ENCODE measurements around the gene ARHGAP42.

Gene ARHGAP42

DNA sequence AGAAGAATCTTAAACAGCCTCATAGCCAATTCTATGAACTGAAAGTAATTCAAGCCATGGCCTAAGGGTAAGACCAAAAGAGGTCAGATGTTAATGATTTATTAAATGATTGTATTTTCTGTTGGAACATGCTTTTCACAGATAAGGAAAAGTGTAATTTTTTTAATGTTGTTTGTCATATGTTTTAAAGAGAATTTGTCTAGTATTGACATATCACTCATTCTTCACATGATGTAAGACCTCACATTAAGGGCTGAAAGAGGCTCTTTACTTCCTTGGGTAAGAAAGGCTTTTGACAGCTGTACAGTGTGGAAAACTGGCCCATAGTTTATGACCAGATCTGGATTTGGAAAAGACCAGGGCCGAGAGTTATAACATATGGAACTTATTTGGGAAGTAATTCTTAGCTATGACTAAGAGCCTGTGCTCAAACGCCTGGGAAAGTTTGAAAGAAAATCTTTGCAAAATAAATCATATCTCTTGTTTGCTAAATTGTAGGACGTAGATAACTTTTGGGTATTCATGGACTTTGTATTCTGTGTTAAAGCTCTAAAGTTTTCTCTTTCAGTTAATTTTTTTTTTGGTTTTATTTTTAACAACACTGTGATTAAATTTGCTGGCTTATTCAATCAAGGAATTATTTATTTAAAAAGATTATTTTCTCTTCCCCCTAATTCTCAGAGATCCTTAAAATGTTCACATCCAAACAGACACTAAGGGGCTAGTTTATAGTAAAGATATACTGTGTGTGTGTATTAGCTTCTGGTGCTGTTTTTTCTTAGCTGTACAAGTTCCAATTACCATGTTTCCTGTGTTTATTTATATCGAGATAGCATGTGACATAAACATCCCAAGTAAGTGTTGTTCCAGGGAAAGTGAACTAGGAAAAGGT lies 162.2 kb downstream of the ARHGAP42 start:
- no peak for DNase-seq

DNA sequence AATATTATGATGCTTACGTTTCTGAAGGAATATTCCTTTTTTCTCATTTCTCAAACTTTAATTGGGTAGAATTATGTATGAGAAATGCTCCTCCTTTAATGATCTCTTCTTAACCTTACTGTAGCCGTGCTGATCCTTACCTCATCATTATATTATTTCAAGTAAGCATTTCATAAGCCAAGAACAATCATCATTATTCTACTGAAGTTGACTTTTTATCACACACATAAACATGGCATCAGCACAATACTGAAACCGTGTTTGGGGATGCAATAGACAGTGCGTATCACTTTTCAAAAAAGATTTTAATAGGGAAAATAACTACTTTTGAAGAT lies 162.8 kb downstream of the ARHGAP42 start:
- no peak for DNase-seq

DNA sequence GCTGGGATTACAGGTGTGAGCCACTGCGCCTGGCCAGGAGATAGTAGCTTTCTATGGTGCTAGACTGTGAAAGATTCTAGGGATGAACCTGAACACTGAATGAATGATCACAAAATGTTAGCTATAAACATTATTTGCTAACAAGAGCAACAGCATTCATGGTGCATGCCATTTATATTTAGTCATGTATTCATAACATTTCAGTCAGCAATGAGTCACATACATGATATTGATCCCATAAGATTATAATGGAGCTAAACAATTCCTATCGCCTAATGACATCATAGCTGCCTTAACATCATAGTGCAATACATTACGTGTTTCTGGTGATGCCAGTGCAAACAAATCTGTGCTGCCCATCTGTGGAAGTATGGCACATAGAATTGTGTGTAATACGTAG lies 164.1 kb downstream of the ARHGAP42 start:
- DNase-seq = no peak

DNA sequence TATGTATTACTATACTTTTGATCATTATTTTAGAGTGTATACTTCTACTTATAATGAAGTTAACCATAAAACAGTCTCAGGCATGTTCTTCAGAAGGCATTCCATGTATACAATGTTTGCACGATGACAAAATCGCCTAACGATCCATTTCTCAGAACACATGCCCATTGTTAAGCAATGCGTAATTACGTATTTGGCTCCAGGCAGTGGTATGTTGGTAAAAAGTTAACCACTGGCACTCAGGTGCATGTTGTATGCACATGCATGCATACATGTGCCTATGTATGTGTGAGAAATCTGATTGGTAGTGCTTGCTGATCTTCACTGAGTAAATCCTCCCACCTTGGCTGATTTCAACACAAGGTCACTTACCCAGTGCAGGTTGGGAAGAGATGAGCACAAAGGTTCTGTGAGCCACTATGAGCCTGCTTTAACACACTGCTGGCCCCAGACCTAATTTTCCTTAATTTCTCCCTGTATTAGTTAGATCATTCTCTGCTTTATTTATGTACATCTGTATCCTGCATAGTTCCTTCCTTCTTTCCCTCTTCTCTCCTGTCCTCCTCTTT lies 164.6 kb downstream of the ARHGAP42 start:
- no peak for DNase-seq

DNA sequence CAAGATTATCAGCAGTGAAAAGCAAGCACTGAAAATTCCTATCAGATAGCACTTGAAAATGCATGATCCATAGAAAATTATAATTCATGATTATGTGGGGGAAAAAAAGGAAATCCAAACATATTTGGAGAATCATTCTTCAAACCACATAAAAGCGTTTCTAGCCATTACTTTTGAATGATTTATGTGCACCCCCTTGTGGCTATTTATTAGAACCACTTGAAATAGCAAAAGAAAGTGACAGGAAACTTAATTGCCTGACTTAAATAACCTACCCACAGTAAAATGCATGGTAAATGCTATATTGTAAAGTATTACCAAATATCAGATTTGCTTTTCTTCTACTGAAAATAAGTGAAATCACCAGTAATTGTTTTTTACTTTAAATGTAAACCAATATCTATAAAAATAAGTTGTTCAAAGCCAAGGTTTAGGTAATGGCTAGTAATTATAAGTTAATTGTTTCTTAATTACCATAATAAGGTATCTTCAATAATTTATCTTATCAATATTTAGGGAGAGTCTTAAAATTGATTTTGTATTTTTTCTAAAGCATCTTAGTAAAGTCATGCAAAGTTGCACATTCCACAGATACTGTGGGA lies 168.5 kb downstream of the ARHGAP42 start:
- peak; percentile 7 to 32 for DNase-seq

DNA sequence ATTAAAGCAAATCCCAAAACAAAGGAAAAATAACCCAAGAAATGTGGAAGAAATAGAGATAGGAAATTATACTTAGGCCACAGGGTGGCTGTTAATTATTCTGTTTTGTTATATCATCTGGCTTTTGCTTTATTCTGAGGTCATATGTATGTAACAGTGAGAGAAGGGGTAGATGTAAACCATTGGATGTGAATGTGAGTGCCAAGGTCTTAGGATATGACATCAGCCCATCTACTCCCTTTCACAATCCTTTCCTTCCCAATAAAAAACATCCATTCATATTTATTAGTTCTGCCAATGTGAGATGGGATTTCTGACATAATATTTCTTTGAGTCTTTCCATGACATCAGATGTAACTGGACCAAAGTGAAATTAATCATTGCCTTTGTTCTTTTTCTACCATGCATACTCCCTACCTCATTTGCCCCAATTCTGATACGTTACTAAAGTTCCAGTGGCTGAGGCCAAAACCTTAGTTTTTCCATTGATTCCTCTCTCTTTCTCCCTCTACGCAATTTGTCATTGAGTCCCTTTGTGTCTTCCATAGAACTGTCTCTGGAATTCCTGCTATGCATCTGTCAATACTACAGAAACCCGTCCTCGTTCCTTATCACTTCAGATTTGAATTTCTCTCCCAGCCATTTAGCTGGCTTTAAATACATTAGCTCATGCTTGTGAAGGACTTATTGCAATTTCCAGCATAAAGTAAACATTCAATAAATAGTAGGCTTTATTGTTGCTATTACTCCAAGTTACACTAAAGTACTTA lies 170.3 kb downstream of the ARHGAP42 start:
- DNase-seq = no peak

DNA sequence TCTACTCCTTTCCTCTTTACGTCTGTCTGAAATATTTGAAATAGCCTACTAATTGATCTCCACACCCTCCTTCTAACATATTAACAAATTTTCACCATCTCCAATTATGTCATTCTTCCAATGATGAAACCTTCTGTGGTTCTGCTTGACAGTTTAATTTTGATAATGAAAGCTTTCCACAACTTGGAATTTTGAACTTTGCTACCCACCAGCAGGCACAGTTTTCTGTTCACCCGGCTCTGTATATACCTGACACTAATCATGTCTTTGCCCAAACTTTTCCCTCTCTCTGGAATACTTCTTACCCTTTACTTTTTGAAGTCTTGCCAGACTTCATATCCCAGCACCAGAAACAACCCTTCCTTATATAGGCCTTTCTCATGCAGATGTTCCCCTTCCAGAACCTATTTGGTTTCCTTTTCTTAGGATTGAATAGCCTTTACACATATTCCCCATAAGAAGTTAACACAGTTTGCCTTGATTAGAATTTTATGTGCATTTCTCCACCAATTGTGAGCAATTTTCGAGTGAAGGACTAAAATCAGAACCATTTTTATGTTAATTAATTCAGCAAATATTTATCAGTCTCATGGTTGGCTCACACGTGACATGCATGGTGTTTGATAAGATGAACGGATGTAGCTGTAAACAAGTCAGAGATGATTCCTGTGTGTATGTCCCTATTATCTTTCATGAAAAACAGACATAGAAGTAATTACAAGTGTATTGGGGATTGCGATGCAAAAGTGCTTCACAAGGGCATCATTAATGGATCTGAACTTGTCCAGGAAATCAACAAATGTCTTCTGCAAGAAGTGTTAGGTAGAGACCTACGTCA lies 173.4 kb downstream of the ARHGAP42 start:
- no peak for DNase-seq

DNA sequence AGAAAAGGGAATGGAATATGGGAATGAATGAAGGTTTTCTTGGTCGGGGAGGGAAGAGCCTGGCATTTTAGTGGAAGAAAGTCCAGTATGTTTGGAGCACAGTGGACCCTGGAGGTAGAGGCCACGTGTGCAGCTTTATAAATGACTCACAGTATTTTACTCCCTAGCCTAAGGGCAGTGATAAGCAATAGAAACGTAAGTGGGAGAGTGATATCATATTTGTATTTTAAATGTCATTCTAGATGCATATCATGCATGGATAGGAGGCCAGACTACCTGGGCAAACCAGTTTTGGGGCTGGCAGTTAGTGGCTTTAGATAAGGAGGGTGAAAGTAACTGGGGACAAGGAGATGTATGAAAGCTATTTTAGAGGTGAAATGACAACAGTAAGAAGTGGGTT lies 174.1 kb downstream of the ARHGAP42 start:
- no peak for DNase-seq

DNA sequence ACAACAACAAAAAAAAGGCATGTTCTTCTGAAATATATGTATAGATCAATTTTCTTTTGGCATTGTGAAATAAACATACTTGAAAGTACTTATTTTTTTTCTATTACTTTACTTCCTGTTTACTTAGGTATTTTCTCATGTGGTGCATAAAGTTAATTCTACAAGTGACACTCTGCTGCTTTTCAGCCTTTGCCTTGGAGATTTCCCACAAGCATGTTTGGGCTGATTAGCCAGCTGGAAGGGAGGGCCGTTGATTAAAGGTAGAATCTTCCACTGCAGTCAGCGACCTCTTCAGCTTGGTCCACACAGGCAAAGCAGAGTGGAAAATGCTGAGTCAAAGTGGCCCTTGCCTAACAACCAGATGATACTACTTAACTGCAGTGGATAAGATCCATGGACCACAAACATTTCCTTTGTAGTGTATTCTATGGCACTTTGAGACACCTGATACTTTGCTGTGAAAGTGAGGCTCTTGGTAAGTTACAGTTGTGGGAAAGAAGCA lies 176.0 kb downstream of the ARHGAP42 start:
- DNase-seq = no peak

DNA sequence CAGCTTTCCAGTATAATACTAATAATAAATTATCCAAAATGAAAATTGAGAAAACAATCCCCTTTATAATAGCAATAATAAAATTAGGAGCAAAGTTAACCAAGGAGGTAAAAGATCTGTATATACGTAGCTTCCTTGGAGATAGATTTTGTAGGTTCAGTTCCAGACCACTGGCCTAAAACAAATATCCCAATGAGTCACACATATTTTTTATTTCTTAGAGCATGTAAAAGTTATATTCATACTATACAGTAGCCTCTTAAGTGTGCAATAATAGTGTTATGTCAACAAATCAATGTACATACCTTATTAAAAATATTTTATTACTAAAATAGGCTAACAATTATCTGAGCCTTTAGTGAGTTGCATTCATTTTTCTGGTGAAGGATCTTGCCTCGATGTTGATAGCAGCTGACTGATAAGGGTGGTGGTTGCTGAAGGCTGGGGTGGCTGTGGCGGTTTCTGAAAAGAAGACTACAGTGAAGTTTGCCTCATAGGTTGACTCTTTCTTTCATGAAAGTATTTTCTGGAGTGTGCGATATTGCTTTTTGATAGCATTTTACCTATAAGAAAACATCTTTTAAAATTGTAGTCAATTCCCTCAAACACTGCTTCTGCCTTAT lies 178.5 kb downstream of the ARHGAP42 start:
- DNase-seq = no peak

DNA sequence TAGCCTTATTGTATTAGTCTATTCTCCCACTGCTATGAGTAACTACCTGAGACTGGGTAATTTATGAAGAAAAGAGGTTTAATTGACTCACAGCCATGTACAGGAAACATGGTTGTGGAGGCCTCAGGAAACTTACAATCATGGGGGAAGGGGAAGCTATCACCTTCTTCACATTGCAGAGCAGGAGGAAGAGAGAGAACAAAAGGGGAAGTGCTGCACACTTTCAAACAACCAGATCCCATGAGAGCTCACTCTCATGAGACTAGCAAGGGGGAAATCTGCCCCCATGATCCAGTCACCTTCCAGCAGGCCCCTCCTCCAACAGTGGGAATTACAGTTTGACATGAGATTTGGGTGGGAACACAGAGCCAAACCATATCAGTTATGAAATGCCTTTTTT lies 179.4 kb downstream of the ARHGAP42 start:
- DNase-seq = peak in 1 of 2 donors; percentile 4

DNA sequence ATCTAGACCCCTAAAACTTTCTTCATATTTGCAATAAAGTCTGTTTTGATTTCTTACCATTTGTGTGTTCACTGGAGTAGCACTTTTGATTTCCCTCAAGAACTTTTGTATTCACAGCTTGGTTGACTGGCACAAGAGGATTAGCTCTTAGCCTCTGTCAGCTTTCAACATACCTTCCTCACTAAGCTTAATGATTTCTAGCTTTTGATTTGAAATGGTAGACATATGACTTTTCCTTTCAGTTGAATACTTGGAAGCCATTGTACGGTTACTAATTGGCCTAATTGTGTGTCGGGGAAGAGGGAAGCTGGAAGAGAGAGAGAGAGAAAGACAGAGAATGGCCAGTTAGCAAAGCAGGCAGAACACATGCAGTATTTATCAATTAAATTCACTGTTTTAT lies 180.5 kb downstream of the ARHGAP42 start:
- DNase-seq = no peak

DNA sequence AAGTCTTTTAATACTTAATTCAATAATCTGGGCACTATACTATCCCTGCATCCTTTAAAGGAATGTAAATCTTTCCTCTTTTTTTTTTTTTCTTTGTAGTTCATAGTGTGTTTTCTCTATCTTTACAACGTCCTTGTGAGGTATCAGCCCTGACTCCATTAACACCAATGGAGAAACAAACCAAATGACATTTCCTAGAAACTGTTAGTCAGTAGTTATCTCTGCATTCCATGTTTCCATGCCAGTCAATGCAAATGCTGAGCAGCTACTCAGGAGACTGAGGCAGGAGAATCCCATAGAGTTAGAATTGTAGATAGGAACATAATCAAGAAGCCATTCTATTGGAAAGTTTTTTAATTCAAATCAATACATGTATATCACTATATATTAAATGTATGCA lies 182.2 kb downstream of the ARHGAP42 start:
- DNase-seq = no peak

DNA sequence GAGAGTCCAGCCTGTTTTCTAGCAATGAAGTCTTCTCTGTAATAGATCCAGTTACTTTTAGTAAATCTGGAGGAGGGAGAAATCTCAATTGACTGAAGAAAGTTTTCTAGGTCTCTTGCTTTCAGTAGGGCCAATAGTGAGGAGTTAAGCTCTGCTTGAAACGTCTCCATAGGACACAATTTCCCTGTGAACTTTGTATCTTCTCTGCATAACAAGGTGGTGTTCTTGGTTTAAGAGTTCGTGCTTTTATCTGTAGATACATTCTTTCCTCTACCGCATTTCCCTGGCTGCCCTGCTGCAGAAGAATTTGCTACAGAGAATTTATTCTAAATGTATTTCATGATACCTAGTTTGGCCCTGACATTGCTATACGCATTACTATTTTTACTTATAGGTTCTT lies 183.1 kb downstream of the ARHGAP42 start:
- no peak for DNase-seq

DNA sequence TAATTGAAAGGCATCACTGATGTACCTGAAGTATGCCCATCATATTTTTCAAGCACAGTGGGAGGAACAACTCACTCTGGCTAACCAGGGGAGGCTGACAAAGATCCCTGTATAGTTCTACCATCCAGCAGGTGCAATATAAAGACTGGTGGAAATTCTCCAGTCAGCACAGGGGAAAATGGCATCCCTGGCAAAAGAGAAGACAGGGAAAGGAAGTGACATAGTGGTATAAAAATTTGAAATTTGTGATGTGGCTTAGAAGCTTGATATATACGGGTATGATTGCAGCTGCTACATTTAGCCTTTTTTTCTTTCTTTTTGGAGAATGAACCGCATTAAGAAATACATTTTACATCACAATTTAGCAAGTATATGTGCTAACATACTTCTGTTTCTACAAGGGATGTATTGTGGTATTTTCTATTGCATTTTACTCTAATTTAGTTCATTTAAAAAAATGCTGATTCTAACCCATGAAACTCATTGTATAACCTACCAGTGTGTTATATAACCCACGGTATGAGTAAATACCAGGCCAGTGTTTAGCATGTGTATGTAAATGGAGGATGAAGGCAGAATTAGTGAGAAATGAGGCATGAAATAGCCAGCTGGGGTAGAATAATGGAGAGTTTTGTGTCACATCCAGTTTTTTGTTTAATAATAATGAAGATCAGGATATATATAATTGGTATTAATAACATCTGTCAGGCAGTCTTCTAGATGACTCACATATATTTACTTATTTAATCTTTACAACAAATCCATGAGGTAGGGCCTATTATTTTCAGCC lies 186.1 kb downstream of the ARHGAP42 start:
- DNase-seq = no peak

DNA sequence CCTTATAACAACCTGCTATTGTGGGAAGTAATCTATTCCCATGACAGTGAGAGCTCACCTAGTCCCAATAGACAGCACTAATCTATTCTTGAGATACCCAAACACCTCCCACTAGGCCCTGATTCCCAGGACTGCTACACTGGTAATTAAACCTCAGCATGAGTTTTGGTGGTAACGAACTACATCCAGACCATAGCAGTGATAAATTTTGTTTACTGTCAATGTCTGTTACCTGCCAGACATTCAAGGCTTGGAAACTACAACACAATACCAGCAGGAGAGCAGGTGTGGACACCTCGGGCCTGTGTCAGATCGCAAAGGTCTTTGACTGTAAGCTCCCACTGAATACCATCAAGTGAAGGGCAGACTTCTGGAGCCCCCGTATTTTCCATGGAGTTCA lies 187.1 kb downstream of the ARHGAP42 start:
- DNase-seq = no peak

DNA sequence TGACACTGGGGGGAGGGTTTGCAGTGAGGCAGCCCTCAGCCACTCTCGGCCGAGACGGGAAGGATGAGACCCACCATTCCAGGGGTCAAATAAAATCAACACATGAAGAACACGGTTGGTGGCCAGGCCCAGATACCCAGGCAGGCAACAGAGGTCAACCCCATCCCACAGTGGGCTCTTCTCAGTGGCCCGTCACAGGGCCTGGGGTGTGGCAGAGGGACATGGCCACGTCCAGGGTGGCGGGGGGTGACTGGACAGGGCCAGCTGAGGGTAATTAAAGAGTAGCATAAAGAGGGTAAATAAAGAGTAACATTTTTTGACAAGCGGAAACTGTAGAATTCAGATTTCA lies 188.4 kb downstream of the ARHGAP42 start:
- DNase-seq = no peak

DNA sequence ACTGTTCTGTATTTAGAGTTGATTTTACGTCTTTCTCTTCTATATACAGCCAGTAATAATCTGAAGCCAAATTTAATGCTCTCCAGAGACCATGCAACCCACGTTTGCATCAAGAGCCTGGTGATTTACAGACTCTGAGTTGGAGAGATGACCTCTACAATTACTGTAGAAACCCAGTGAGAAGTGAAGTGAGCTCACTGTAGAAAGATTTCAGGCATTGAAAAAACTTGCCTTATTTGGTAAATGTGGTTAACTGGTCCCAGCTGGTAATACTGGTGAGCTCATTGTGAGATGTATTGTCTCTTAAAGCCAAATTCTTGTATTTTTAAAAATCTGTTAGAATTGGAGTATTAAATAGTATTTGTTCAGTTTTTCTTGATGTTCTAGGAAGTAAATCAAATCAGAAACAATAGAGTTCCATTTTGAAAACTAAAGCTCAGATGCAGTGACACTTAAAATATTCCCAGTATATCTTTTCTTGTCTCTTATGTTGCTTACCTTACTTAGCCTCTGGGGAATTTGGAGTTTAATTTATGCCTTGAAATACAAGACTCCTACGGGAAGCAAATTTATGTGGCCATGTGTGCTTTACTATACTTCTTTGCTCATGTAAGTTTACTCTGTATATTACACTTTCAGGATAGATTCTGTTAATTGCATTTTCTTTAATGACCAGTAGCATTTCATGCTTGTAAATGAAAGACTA lies 189.9 kb downstream of the ARHGAP42 start:
- DNase-seq = no peak

DNA sequence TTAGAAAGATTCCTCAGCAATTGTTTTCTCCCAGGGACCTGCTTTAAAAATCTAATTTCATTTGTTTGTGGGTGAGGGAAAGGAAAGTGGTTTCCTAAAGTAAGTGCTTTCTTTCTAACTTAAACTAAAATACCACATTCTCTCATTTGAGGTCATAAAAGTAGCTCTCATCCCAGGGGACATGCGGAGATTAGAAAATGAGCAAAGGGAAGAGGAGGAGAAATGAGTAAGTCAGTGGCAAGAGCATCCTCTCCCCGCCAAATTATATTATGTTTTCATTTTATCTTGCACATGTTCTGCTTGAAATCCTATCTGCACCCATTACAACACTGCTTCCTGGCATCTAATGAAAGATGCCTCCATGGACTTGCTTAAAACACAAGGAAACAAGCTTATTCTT lies 191.4 kb downstream of the ARHGAP42 start:
- no peak for DNase-seq

DNA sequence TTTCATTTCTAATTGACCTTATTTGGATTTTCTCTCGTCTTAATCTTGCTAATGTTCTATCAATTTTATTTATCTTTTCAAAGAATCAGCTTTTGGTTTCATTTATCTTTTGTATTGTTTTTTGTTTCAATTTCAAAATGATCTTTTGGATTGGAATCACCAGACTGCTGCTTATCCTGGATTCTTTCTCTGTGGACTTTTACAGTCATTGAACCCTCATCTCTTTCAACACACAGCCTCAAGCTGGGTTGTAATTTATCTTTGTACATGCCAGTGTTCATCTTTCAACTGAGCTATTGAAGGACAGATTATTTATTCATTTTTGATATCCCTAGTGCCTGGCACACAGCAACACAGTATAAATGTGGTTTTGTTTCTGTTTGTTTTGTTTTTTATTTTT lies 195.9 kb downstream of the ARHGAP42 start:
- no peak for DNase-seq
